ENCODE results near the gene PCNT. TPM values are rescaled to one million over a fixed set of nuclear protein-coding genes. Genes with fewer than 3 reads are reported as not detected.

PCNT gene
- total RNA-seq, 3 donors from 2014 or later = 25.2 to 31.0 (median 28.5) TPM

- Histone ChIP-seq H3K4me1 (no peaks in the 10 kb centered on the region), H3K4me3 (no peak overlapping the region), H3K27ac (no peak overlapping the region), H3K9me3 (no peaks in the 10 kb centered on the region), H3K36me3 (peaks cover 5% of the 10 kb centered on the region), H3K27me3 (no peaks in the 10 kb centered on the region)
- TF ChIP-seq CTCF (IDR thresholded peaks at IDR 0.05) (no peak), POLR2AphosphoS5 (IDR thresholded peaks at IDR 0.05) (no peak), POLR2A (IDR thresholded peaks at IDR 0.05) (no peak)
- intact Hi-C loops (cut with DNase I; ENCODE audit: low total_unique reads) = no loop called here
- DNase-seq (ENCODE audit: low spot score in 2 of 2) = no peak
These were observed 97.3 kb downstream of the PCNT start for GRCh38 chr21:46421191-46421750.

GRCh38 chr21:46421756-46422555 is 98.0 kb downstream of the PCNT start:
- H3K4me3 ChIP-seq = no peak overlapping the region
- H3K36me3 ChIP-seq = no peaks in the 10 kb centered on the region
- no peaks in the 10 kb centered on the region for H3K27me3 ChIP-seq
- DNase-seq (ENCODE audit: low spot score in 2 of 2) = no peak
- no peaks in the 10 kb centered on the region for H3K9me3 ChIP-seq
- no peak overlapping the region for H3K27ac ChIP-seq
- intact Hi-C loops (cut with DNase I; ENCODE audit: low total_unique reads) = no loop called here
- TF ChIP-seq CTCF (IDR thresholded peaks at IDR 0.05) (no peak), POLR2AphosphoS5 (IDR thresholded peaks at IDR 0.05) (no peak), POLR2A (IDR thresholded peaks at IDR 0.05) (no peak)
- no peaks in the 10 kb centered on the region for H3K4me1 ChIP-seq

GRCh38 chr21:46422636-46423241 is 98.8 kb downstream of the PCNT start:
- Histone ChIP-seq H3K36me3 (no peaks in the 10 kb centered on the region), H3K4me3 (no peak overlapping the region), H3K4me1 (no peaks in the 10 kb centered on the region), H3K9me3 (no peaks in the 10 kb centered on the region), H3K27me3 (no peaks in the 10 kb centered on the region), H3K27ac (no peak overlapping the region)
- TF ChIP-seq CTCF (IDR thresholded peaks at IDR 0.05) = no peak
- no peak for TF ChIP-seq POLR2AphosphoS5 (IDR thresholded peaks at IDR 0.05)
- TF ChIP-seq POLR2A (IDR thresholded peaks at IDR 0.05) = no peak
- intact Hi-C loops (cut with DNase I; ENCODE audit: low total_unique reads) = no loop called here
- no peak for DNase-seq (ENCODE audit: low spot score in 2 of 2)

GRCh38 chr21:46423546-46424038 is 99.6 kb downstream of the PCNT start:
- DNase-seq (ENCODE audit: low spot score in 2 of 2) = no peak
- Histone ChIP-seq H3K9me3 (no peaks in the 10 kb centered on the region), H3K4me3 (no peak overlapping the region), H3K27ac (no peak overlapping the region), H3K27me3 (no peaks in the 10 kb centered on the region), H3K36me3 (no peaks in the 10 kb centered on the region), H3K4me1 (no peaks in the 10 kb centered on the region)
- no peak for TF ChIP-seq CTCF (IDR thresholded peaks at IDR 0.05)
- TF ChIP-seq POLR2AphosphoS5 (IDR thresholded peaks at IDR 0.05) = no peak
- TF ChIP-seq POLR2A (IDR thresholded peaks at IDR 0.05) = no peak
- intact Hi-C loops (cut with DNase I; ENCODE audit: low total_unique reads) = no loop called here

All from breast epithelium (tissue), 4 donors.